OCI-LY3 (cell line): ENCODE data around the gene CNGA4.

Experiments used
- CTCF ChIP-seq: fragments of 200-600, 300-600 bp; sonication (generic); IDR thresholded peaks from 2 replicates; pipeline ENCODE4 v1.5.1; 2014; ENCODE audit warnings: antibody characterized with exemption, low read length, low read depth
- EZH2phosphoT487 ChIP-seq: fragments of 200-600 bp; shearing (Covaris generic); IDR thresholded peaks from 2 replicates; pipeline ENCODE4 v1.6.1; 2018; ENCODE audit warnings: antibody characterized with exemption, mixed run types, low read depth

DNA sequence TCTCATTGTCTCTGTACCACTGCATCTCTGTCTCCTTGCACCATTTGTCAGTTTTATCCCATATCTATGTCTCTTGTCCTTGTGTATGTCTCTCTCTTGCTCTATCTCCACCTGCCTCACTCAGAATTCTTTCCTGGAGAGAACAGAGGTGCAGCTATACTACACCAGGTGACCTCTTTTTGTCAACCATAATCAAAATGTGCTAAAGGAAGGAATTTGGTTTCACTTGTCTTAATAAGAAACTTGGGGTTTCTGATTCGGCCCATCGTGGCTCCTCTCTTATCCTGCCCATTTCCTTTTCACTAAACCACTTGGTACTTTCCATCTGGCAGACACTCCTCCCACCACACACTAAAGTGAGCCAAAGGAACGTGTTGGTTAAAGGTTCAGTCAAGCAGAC lies 35.6 kb upstream of the CNGA4 start:
- TF ChIP-seq CTCF (no peak), EZH2phosphoT487 (no peak)
